ENCODE measurements around the gene EDIL3.

- TF ChIP-seq, protein P1, sequence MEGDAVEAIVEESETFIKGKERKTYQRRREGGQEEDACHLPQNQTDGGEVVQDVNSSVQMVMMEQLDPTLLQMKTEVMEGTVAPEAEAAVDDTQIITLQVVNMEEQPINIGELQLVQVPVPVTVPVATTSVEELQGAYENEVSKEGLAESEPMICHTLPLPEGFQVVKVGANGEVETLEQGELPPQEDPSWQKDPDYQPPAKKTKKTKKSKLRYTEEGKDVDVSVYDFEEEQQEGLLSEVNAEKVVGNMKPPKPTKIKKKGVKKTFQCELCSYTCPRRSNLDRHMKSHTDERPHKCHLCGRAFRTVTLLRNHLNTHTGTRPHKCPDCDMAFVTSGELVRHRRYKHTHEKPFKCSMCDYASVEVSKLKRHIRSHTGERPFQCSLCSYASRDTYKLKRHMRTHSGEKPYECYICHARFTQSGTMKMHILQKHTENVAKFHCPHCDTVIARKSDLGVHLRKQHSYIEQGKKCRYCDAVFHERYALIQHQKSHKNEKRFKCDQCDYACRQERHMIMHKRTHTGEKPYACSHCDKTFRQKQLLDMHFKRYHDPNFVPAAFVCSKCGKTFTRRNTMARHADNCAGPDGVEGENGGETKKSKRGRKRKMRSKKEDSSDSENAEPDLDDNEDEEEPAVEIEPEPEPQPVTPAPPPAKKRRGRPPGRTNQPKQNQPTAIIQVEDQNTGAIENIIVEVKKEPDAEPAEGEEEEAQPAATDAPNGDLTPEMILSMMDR (IDR thresholded peaks at IDR 0.05; ENCODE audit: low read depth, low read length, poor library complexity, severe bottlenecking), result no peak
- TF ChIP-seq EZH2phosphoT487 (IDR thresholded peaks at IDR 0.05; ENCODE audit: borderline replicate concordance, low read length), result no peak
These were observed 156.4 kb downstream of the EDIL3 start for GRCh38 chr5:84228266-84228665.

Data from DOHH2 (cell line).